SK-N-MC (cell line): Measurements from ENCODE around the gene ZNF211.

Source experiments
- DNase-seq: peaks from one replicate; pipeline ENCODE4 v3.0.0-alpha.2; 2011; ENCODE audit warnings: low read depth, low spot score
- H3K27ac ChIP-seq: fragments of 200-600 bp; sonication (generic); 2 replicates; pipeline ENCODE4 v1.5.1; 2016; ENCODE audit warnings: mixed run types
- H3K36me3 ChIP-seq: fragments of 200-600 bp; sonication (generic); 2 replicates; pipeline ENCODE4 v1.6.1; 2017; ENCODE audit warnings: antibody characterized with exemption, low read length, mixed read lengths; ENCODE audit not compliant: insufficient read depth
- H3K4me3 ChIP-seq: fragments of 200-600 bp; sonication (generic); 2 replicates; pipeline ENCODE4 v1.5.1; 2016
- H3K9ac ChIP-seq: fragments of 200-600 bp; sonication (generic); 2 replicates; pipeline ENCODE4 v1.8.0; 2017; ENCODE audit warnings: mixed run types, mixed read lengths; ENCODE audit not compliant: insufficient read length
- H3K9me3 ChIP-seq: fragments of 200-600 bp; sonication (generic); 2 replicates; pipeline ENCODE4 v1.6.1; 2017; ENCODE audit warnings: low read depth, mild to moderate bottlenecking, antibody characterized with exemption, low read length, moderate library complexity, mixed read lengths
- EZH2 ChIP-seq: fragments of 200-600 bp; sonication (generic); IDR thresholded peaks from one replicate; pipeline ENCODE4 v1.6.1; 2017; ENCODE audit warnings: antibody characterized with exemption
- FOXP2 ChIP-seq: optimal IDR thresholded peaks from 2 replicates; pipeline ENCODE3; 2011; ENCODE audit warnings: mild to moderate bottlenecking, moderate library complexity; ENCODE audit not compliant: insufficient read depth; ENCODE audit errors: extremely low read length, control extremely low read depth
- POLR2AphosphoS5 ChIP-seq: IDR thresholded peaks from 2 replicates; pipeline ENCODE4 v1.6.1; 2012; ENCODE audit warnings: mild to moderate bottlenecking, low read depth, low read length, borderline replicate concordance

The ZNF211 gene

GRCh38 chr19:57688011-57688763, 55.2 kb downstream of the ZNF211 start:
- Histone ChIP-seq H3K36me3 (peaks cover 72% of the 10 kb centered on the region), H3K9ac (no peak overlapping the region), H3K9me3 (peaks cover 59% of the 10 kb centered on the region), H3K27ac (no peak overlapping the region), H3K4me3 (no peak overlapping the region)
- no peak for TF ChIP-seq EZH2
- no peak for TF ChIP-seq FOXP2
- no peak for TF ChIP-seq POLR2AphosphoS5
- DNase-seq: no peak

- H3K27ac ChIP-seq: no peak overlapping the region
- peaks cover 57% of the 10 kb centered on the region for H3K36me3 ChIP-seq
- TF ChIP-seq FOXP2 (no peak), EZH2 (no peak)
- DNase-seq: no peak
- no peak overlapping the region for H3K4me3 ChIP-seq
- peaks cover 45% of the 10 kb centered on the region for H3K9me3 ChIP-seq
- H3K9ac ChIP-seq: no peak overlapping the region
These were observed 56.8 kb downstream of the ZNF211 start for GRCh38 chr19:57689750-57690149.
